CD4-positive, alpha-beta memory T cell (primary cell): ENCODE data around the gene RPS19. TPM values are rescaled to one million over a fixed set of nuclear protein-coding genes. Genes with fewer than 3 reads are reported as not detected.
A peak's percentile ranks its signal among the peaks of the same experiment; 100 is the strongest.

Source experiments
- CTCF ChIA-PET: fragments of 350-600 bp; sonication (Branson Sonifier 250); formaldehyde crosslinking; loops from one replicate; lab custom pipeline; 2021; ENCODE audit warnings: inconsistent platforms; ENCODE audit not compliant: partially characterized antibody; lab: Charles Lee
- POLR2A ChIA-PET: fragments of 350-600 bp; sonication (Branson Sonifier 250); formaldehyde crosslinking; loops from one replicate; lab custom pipeline; 2021; ENCODE audit not compliant: partially characterized antibody; lab: Charles Lee
- DNase-seq, 5 donors: peaks; one replicate each; pipeline versions ENCODE4 v3.0.0 to v3.0.0-alpha.2; 2020 to 2022; ENCODE audit warnings: mixed read lengths in 1 of 5
- H3K27ac ChIP-seq: one replicate; pipeline ENCODE4 v1.7.0; 2013; ENCODE audit warnings: low read depth, low read length
- H3K27me3 ChIP-seq: 2 replicates; pipeline ENCODE4 v1.7.0; 2013; ENCODE audit warnings: mild to moderate bottlenecking, low read length, moderate library complexity; ENCODE audit not compliant: insufficient read depth
- H3K36me3 ChIP-seq: 2 replicates; pipeline ENCODE4 v1.7.0; 2013; ENCODE audit warnings: mild to moderate bottlenecking, low read length, moderate library complexity; ENCODE audit not compliant: insufficient read depth
- H3K4me1 ChIP-seq: 2 replicates; pipeline ENCODE4 v1.7.0; 2013; ENCODE audit warnings: mild to moderate bottlenecking, low read length, moderate library complexity; ENCODE audit not compliant: insufficient read depth
- H3K4me3 ChIP-seq, 2 donors: one replicate each; pipeline ENCODE4 v1.7.0; 2013; ENCODE audit warnings: low read length in 2 of 2, mild to moderate bottlenecking in 1 of 2
- H3K9me3 ChIP-seq, 2 donors: one replicate each; pipeline ENCODE4 v1.7.0; 2013; ENCODE audit warnings: low read length in 2 of 2, control low read depth in 1 of 2; ENCODE audit not compliant: control insufficient read depth in 1 of 2
- H3K27ac Mint-ChIP-seq, 7 donors: one replicate each; pipeline ENCODE4 v1.8.0; 2020 to 2021; ENCODE audit warnings: mixed read lengths in 7 of 7, mild to moderate bottlenecking in 6 of 7, inconsistent platforms in 3 of 7, moderate library complexity in 3 of 7
- H3K27me3 Mint-ChIP-seq, 2 donors: one replicate each; pipeline ENCODE4 v1.8.0; 2020 to 2021; ENCODE audit warnings: mixed read lengths in 2 of 2
- H3K36me3 Mint-ChIP-seq, 2 donors: one replicate each; pipeline ENCODE4 v1.8.0; 2020 to 2021; ENCODE audit warnings: mixed read lengths in 2 of 2, inconsistent platforms in 1 of 2, mild to moderate bottlenecking in 1 of 2
- H3K4me1 Mint-ChIP-seq, 4 donors: one replicate each; pipeline ENCODE4 v1.8.0; 2020 to 2021; ENCODE audit warnings: mixed read lengths in 4 of 4, mild to moderate bottlenecking in 1 of 4
- H3K4me3 Mint-ChIP-seq, 8 donors: one replicate each; pipeline ENCODE4 v1.8.0; 2020 to 2021; ENCODE audit warnings: mixed read lengths in 8 of 8, mild to moderate bottlenecking in 7 of 8, moderate library complexity in 6 of 8, inconsistent platforms in 3 of 8
- H3K9me3 Mint-ChIP-seq, 8 donors: one replicate each; pipeline ENCODE4 v1.8.0; 2020 to 2021; ENCODE audit warnings: mixed read lengths in 8 of 8, mild to moderate bottlenecking in 5 of 8, inconsistent platforms in 3 of 8, moderate library complexity in 1 of 8
- intact Hi-C: fragments of 100-400 bp; cut with micrococcal nuclease; formaldehyde crosslinking; loops from one replicate; pipeline ENCODE4 v1.15.1; 2023
- polyA plus RNA-seq, 2 donors: library from polyadenylated mRNA; unstranded; fragments of 300-500 nt; fragmentation: Illumina TruSeq; gene quantifications; one replicate each; pipeline ENCODE4 v1.2.3, GENCODE V29; 2021
- total RNA-seq, 2 experiments: library from RNA; stranded (reverse); gene quantifications; one replicate each; pipeline ENCODE4 v1.2.3, GENCODE V29; 2021

RPS19 gene
- total and polyA plus RNA-seq, 4 experiments from 2014 or later: 3,807 to 7,200 (median 4,434) TPM

- Histone ChIP-seq H3K9me3 (no peaks in the 10 kb centered on the region), H3K27me3 (no peaks in the 10 kb centered on the region), H3K27ac (peak within 1 kb of the TSS; percentile 66), H3K4me3 (peak within 1 kb of the TSS; percentile 3 to 40), H3K36me3 (no peaks in the 10 kb centered on the region), H3K4me1 (peaks cover 96% of the 10 kb centered on the region)
- Mint-ChIP-seq H3K4me3 (peak within 1 kb of the TSS in 7 of 8 donors; percentile 23 to 88 (median 72)), H3K27me3 (no peaks in the 10 kb centered on the region), H3K4me1 (peaks cover 39 to 94% (median 64%) of the 10 kb centered on the region in 4 donors), H3K36me3 (no peaks in the 10 kb centered on the region), H3K9me3 (peaks cover 0 to 2% (median 0%) of the 10 kb centered on the region in 8 donors), H3K27ac (peak within 1 kb of the TSS; percentile 95 to 100 (median 98))
- intact Hi-C loops: no loop called here
- DNase-seq: peak in 1 of 5 donors; percentile 35
- ChIA-PET POLR2A (interaction anchor here (0.9 to 11.3 kb wide), 9 partner anchors 10 to 82 kb away, joined by 3 to 579 read pairs (median 5); partner anchors contain the start of genes ARHGEF1, ERFL, RABAC1 and RPS19), CTCF (interaction anchor here (0.9 to 9.0 kb wide), 4 partner anchors 10 to 75 kb away, joined by 3 to 142 read pairs (median 93); partner anchors contain the start of gene RPS19)
These were observed 17.1 kb downstream of the RPS19 start, which contains the start of gene CD79A for GRCh38 chr19:41876847-41877832. Gene CD79A (plus strand): TSS chr19:41877279. CDS start chr19:41877305, 26 bp downstream.

GRCh38 chr19:41877916-41878905 lies 18.2 kb downstream of the RPS19 start:
- peaks cover 91% of the 10 kb centered on the region for H3K4me1 ChIP-seq
- intact Hi-C loops: no loop called here

GRCh38 chr19:41879080-41879479 lies 19.0 kb downstream of the RPS19 start:
- H3K27ac ChIP-seq: peak overlapping the region; percentile 32
- H3K9me3 ChIP-seq: no peaks in the 10 kb centered on the region
- H3K27me3 ChIP-seq: no peaks in the 10 kb centered on the region
- CTCF ChIA-PET: no interaction called here
- intact Hi-C loops: no loop called here
- POLR2A ChIA-PET: interaction anchor here (9.5 kb wide), 1 partner anchor 8 kb away, joined by 579 read pairs; the partner anchor contains the start of gene ARHGEF1
- Mint-ChIP-seq H3K27me3 (no peaks in the 10 kb centered on the region), H3K36me3 (peaks cover 11% of the 10 kb centered on the region in 2 donors), H3K4me3 (peak overlapping the region in 1 of 8 donors; percentile 25), H3K27ac (peak overlapping the region; percentile 10 to 100 (median 80)), H3K9me3 (no peaks in the 10 kb centered on the region), H3K4me1 (peaks cover 36 to 88% (median 56%) of the 10 kb centered on the region in 4 donors)
- H3K4me1 ChIP-seq: peaks cover 82% of the 10 kb centered on the region
- DNase-seq: peak in 1 of 5 donors; percentile 14
- no peak overlapping the region for H3K4me3 ChIP-seq
- H3K36me3 ChIP-seq: no peaks in the 10 kb centered on the region

More at GRCh38 chr19:41877916-41878905, 18.2 kb downstream of the RPS19 start:
- POLR2A ChIA-PET: interaction anchor here (1.0 to 11.3 kb wide), 5 partner anchors 9 to 81 kb away, joined by 3 to 579 read pairs (median 8); partner anchors contain the start of genes ARHGEF1, RABAC1 and RPS19
- Mint-ChIP-seq H3K36me3 (peaks cover 4 to 5% of the 10 kb centered on the region in 2 donors), H3K27me3 (no peaks in the 10 kb centered on the region), H3K9me3 (no peaks in the 10 kb centered on the region), H3K4me1 (peaks cover 39 to 89% (median 59%) of the 10 kb centered on the region in 4 donors), H3K27ac (peak overlapping the region; percentile 89 to 100 (median 98)), H3K4me3 (peak overlapping the region in 7 of 8 donors; percentile 23 to 72 (median 40))
- no peaks in the 10 kb centered on the region for H3K36me3 ChIP-seq
- no peaks in the 10 kb centered on the region for H3K9me3 ChIP-seq
- H3K27ac ChIP-seq: peak overlapping the region; percentile 66
- peak in 1 of 5 donors; percentile 24 for DNase-seq
- no peaks in the 10 kb centered on the region for H3K27me3 ChIP-seq
- CTCF ChIA-PET: interaction anchor here (7.8 to 9.0 kb wide), 2 partner anchors 9 to 16 kb away, joined by 125 to 142 read pairs; partner anchors contain the start of gene RPS19
- peak overlapping the region in 1 of 2 donors; percentile 3 for H3K4me3 ChIP-seq

- Mint-ChIP-seq H3K9me3 (no peaks in the 10 kb centered on the region), H3K36me3 (peaks cover 11 to 17% of the 10 kb centered on the region in 2 donors), H3K27me3 (no peaks in the 10 kb centered on the region), H3K4me1 (peaks cover 36 to 89% (median 53%) of the 10 kb centered on the region in 4 donors), H3K27ac (peak overlapping the region; percentile 80 to 95 (median 89)), H3K4me3 (peak overlapping the region in 6 of 8 donors; percentile 9 to 73 (median 58))
- H3K36me3 ChIP-seq: no peaks in the 10 kb centered on the region
- ChIA-PET POLR2A (interaction anchor here (0.7 to 13.9 kb wide), 4 partner anchors 14 to 371 kb away, joined by 4 to 349 read pairs (median 174); partner anchors contain the start of gene RPS19), CTCF (interaction anchor here (0.5 kb wide), 1 partner anchor 73 kb away, joined by 3 read pairs; no protein-coding TSS in a partner anchor)
- peaks cover 77% of the 10 kb centered on the region for H3K4me1 ChIP-seq
- intact Hi-C loops: no loop called here
- peak in 1 of 5 donors; percentile 28 for DNase-seq
- H3K27ac ChIP-seq: peak overlapping the region; percentile 32
- H3K9me3 ChIP-seq: no peaks in the 10 kb centered on the region
- no peak overlapping the region for H3K4me3 ChIP-seq
- no peaks in the 10 kb centered on the region for H3K27me3 ChIP-seq
These were observed 19.7 kb downstream of the RPS19 start for GRCh38 chr19:41879670-41880328.

- Mint-ChIP-seq H3K4me3 (peak overlapping the region in 4 of 8 donors; percentile 43 to 73 (median 64)), H3K4me1 (peaks cover 38 to 90% (median 58%) of the 10 kb centered on the region in 4 donors), H3K27me3 (no peaks in the 10 kb centered on the region), H3K9me3 (no peaks in the 10 kb centered on the region), H3K27ac (peak overlapping the region; percentile 80 to 95 (median 89)), H3K36me3 (peaks cover 16 to 22% of the 10 kb centered on the region in 2 donors)
- POLR2A ChIA-PET: interaction anchor here (0.7 to 13.9 kb wide), 5 partner anchors 15 to 370 kb away, joined by 4 to 349 read pairs (median 156); partner anchors contain the start of genes ERFL and RPS19
- Histone ChIP-seq H3K27me3 (no peaks in the 10 kb centered on the region), H3K4me3 (no peak overlapping the region), H3K36me3 (no peaks in the 10 kb centered on the region), H3K9me3 (no peaks in the 10 kb centered on the region), H3K27ac (no peak overlapping the region), H3K4me1 (peaks cover 79% of the 10 kb centered on the region)
- intact Hi-C loops: no loop called here
- CTCF ChIA-PET: interaction anchor here (0.5 kb wide), 1 partner anchor 72 kb away, joined by 3 read pairs; no protein-coding TSS in a partner anchor
- DNase-seq: no peak
These were observed 20.3 kb downstream of the RPS19 start for GRCh38 chr19:41880329-41880708.
